Uterus (tissue), 4 donors: ENCODE data around the gene IL37. TPM values are rescaled to one million over a fixed set of nuclear protein-coding genes. Genes with fewer than 3 reads are reported as not detected.

ENCODE experiments used
- DNase-seq, 2 donors: peaks; one replicate each; pipeline ENCODE4 v3.0.0-alpha.2; 2019 to 2020
- H3K27ac ChIP-seq, 2 donors: fragments of 200-600 bp; sonication (generic); 1 replicate in 1 of 2; 2 replicates in 1 of 2; pipeline ENCODE4 v1.5.1; 2016 to 2018
- H3K27me3 ChIP-seq, 2 donors: fragments of 200-600 bp; sonication (generic); one replicate each; pipeline ENCODE4 v1.5.1; 2018 to 2019; ENCODE audit warnings: control low read depth in 1 of 2
- H3K36me3 ChIP-seq, 2 donors: fragments of 200-600 bp; sonication (generic); one replicate each; pipeline ENCODE4 v1.5.1; 2019; ENCODE audit warnings: control low read depth in 1 of 2
- H3K4me1 ChIP-seq, 2 donors: fragments of 200-600 bp; sonication (generic); one replicate each; pipeline ENCODE4 v1.5.1; 2018 to 2019; ENCODE audit warnings: control low read depth in 1 of 2
- H3K4me3 ChIP-seq, 2 donors: fragments of 200-600 bp; sonication (generic); 1 replicate in 1 of 2; 2 replicates in 1 of 2; pipeline ENCODE4 v1.5.1; 2018 to 2019; ENCODE audit warnings: mild to moderate bottlenecking in 1 of 2
- H3K9me3 ChIP-seq, 2 donors: fragments of 200-600 bp; sonication (generic); one replicate each; pipeline ENCODE4 v1.5.1; 2019; ENCODE audit warnings: control low read depth in 1 of 2
- POLR2A ChIP-seq, 2 donors: fragments of 450-650 bp; IDR thresholded peaks; one replicate each; pipeline ENCODE4 v1.6.1; 2016; ENCODE audit warnings: antibody characterized with exemption in 2 of 2, mild to moderate bottlenecking in 1 of 2, moderate library complexity in 1 of 2
- intact Hi-C: fragments of 100-400 bp; cut with DNase I; formaldehyde crosslinking; loops from one replicate; pipeline ENCODE4 v1.15.1; 2023; ENCODE audit warnings: low total_unique reads
- total RNA-seq, 4 donors: library from RNA; depleted of rRNA in 3 of 4; stranded (reverse); fragments of >200 nt in 3 of 4; gene quantifications; one replicate each; pipeline versions ENCODE4 v1.1.0 to v1.2.4, GENCODE V29; 2014 to 2023
- TF ChIP-seq, protein P1 (sequence below), 4 experiments: fragments of 200-600 bp in 2 of 4; fragments of 450-650 bp in 2 of 4; sonication (generic) in 2 of 4; IDR thresholded peaks; one replicate each; pipeline ENCODE4 v1.5.1; 2016 to 2019; ENCODE audit warnings: antibody characterized with exemption in 4 of 4, mild to moderate bottlenecking in 2 of 4, moderate library complexity in 1 of 4
- donor health status: DM: yes; HTN: yes; CAD: no.

The IL37 gene
- total RNA-seq, 4 donors from 2014 or later: not detected

DNA sequence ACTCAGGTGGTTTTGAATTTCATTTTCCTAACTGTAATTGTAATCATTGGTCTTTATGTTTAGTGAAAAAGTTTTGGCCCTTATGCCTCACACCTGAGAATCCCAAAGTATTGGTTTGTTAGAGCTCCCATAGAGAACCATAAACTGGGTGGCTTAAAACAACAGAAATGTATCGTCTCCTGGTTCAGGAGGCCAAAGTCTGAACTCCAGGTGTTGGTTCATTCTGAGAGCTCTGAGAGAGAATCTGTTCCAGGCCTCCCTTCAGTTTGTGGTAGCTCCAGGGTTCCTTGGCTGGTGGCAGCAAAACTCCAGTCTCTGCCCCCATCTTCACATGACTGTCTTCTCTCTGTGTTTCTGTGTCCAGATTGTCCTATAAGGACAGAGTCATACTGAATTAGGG lies 11.0 kb downstream of the IL37 start:
- TF ChIP-seq POLR2A (IDR thresholded peaks at IDR 0.05): no peak
- TF ChIP-seq, protein P1, sequence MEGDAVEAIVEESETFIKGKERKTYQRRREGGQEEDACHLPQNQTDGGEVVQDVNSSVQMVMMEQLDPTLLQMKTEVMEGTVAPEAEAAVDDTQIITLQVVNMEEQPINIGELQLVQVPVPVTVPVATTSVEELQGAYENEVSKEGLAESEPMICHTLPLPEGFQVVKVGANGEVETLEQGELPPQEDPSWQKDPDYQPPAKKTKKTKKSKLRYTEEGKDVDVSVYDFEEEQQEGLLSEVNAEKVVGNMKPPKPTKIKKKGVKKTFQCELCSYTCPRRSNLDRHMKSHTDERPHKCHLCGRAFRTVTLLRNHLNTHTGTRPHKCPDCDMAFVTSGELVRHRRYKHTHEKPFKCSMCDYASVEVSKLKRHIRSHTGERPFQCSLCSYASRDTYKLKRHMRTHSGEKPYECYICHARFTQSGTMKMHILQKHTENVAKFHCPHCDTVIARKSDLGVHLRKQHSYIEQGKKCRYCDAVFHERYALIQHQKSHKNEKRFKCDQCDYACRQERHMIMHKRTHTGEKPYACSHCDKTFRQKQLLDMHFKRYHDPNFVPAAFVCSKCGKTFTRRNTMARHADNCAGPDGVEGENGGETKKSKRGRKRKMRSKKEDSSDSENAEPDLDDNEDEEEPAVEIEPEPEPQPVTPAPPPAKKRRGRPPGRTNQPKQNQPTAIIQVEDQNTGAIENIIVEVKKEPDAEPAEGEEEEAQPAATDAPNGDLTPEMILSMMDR (IDR thresholded peaks at IDR 0.05): no peak
- Histone ChIP-seq H3K36me3 (no peaks in the 10 kb centered on the region), H3K4me1 (no peaks in the 10 kb centered on the region), H3K27me3 (no peaks in the 10 kb centered on the region), H3K27ac (no peak overlapping the region), H3K4me3 (no peak overlapping the region), H3K9me3 (no peaks in the 10 kb centered on the region)
- intact Hi-C loops: no loop called here
- no peak for DNase-seq

DNA sequence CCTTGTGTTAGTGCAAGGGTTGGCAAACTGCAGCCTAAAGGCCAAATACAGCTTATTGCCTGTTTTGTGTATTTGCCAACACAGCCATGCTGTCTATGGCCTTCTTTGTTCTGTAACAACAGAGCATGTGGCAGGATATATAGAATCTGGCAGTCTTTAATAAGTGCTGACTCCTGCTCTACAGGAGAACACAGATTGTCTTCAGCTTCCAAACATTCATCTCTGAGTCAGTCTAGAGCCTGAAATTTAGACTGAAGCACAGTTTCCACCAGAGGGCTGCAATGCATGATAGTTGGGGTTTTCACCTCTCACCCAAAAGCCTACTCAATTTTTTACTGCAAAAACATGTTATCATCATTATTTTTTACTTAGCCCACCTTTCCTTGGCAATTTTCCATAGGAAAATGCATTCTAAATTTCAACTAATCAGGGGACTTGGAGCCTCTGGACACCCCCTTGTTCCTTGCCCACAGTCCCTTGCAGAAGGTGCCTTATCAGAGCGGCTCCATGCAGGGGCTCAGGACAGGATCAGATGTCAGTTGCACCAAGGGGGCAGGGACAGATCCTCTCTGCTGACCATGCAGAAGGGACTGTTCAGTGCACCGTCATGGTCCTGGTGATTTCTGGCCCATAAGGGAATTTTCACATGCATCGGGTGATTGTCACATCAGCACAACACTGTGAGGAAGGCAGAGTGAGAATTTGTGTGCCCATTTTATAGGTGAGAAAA lies 12.4 kb downstream of the IL37 start:
- intact Hi-C loops: no loop called here
- Histone ChIP-seq H3K4me1 (no peaks in the 10 kb centered on the region), H3K9me3 (no peaks in the 10 kb centered on the region), H3K4me3 (no peak overlapping the region), H3K36me3 (no peaks in the 10 kb centered on the region), H3K27me3 (no peaks in the 10 kb centered on the region), H3K27ac (no peak overlapping the region)
- no peak for DNase-seq
- no peak for TF ChIP-seq POLR2A (IDR thresholded peaks at IDR 0.05)
- TF ChIP-seq, protein P1 (IDR thresholded peaks at IDR 0.05): no peak

DNA sequence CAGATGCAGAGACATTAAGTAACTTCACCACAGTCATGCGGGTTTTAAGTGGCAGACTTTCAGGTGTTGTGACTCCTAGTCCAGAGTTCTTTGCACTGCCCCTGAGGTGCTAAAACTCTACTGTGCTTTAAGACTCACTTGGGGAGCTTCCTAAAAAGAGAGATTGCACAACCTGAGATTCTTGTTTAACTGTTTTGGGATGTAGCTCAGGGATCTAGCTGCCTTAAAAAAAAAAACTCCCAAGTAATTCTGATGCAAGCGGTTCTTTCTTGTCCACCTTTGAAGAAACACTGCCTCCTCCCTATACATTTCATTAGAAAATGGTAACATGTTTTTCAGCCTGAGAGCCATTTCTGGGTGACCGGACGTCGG lies 13.0 kb downstream of the IL37 start:
- H3K4me3 ChIP-seq: no peak overlapping the region
- intact Hi-C loops: no loop called here
- H3K9me3 ChIP-seq: no peaks in the 10 kb centered on the region
- no peaks in the 10 kb centered on the region for H3K36me3 ChIP-seq
- H3K27ac ChIP-seq: no peak overlapping the region
- H3K27me3 ChIP-seq: no peaks in the 10 kb centered on the region
- TF ChIP-seq POLR2A (IDR thresholded peaks at IDR 0.05): no peak
- TF ChIP-seq, protein P1 (IDR thresholded peaks at IDR 0.05): no peak
- DNase-seq: no peak
- no peaks in the 10 kb centered on the region for H3K4me1 ChIP-seq

DNA sequence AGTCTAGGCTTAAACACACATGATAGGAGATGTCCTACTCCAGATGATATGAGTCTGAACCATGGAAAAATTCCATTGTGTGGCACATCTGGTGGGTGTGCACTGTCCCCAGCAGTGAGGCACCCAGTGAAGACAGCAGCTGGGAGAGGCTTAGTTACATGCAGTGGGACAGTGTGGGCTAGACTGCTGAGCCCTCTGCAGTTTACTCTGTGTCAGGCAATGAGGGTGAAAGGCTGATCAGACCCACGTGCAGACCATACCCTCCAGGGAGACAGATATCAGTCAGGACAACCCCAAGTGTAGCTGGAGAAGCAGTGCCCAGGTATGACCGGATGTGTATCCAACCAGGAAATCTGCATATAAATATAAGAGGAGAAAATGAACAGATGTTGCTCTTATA lies 13.4 kb downstream of the IL37 start:
- TF ChIP-seq, protein P1 (IDR thresholded peaks at IDR 0.05): no peak
- no peak for TF ChIP-seq POLR2A (IDR thresholded peaks at IDR 0.05)
- no peak for DNase-seq
- Histone ChIP-seq H3K27ac (no peak overlapping the region), H3K4me3 (no peak overlapping the region), H3K36me3 (no peaks in the 10 kb centered on the region), H3K4me1 (no peaks in the 10 kb centered on the region), H3K27me3 (no peaks in the 10 kb centered on the region), H3K9me3 (no peaks in the 10 kb centered on the region)
- intact Hi-C loops: no loop called here

DNA sequence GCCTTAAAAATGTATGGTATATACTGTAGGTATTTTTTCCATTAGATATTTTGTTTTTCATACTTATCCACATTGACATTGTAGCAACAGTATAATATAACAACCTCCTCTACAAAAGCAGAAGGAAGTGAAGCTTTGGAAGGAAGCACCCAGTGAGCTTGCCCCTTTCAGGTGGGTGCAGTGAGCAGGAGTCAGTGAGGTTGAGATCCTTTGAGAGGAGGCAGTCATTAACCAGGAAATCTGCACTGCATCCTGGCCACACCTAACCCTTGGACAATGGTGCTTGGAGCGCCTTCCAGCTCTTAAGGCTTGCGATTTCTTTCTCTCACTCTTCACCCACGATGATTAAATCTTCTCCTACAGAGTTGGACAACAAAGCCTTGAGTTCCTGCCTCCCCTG lies 13.9 kb downstream of the IL37 start:
- Histone ChIP-seq H3K27ac (no peak overlapping the region), H3K27me3 (no peaks in the 10 kb centered on the region), H3K4me1 (no peaks in the 10 kb centered on the region), H3K36me3 (no peaks in the 10 kb centered on the region), H3K4me3 (no peak overlapping the region), H3K9me3 (no peaks in the 10 kb centered on the region)
- intact Hi-C loops: no loop called here
- no peak for DNase-seq
- no peak for TF ChIP-seq POLR2A (IDR thresholded peaks at IDR 0.05)
- TF ChIP-seq, protein P1 (IDR thresholded peaks at IDR 0.05): no peak
